Calu3 (cell line): ENCODE results near the gene SMPD3. TPM values are rescaled to one million over a fixed set of nuclear protein-coding genes. Genes with fewer than 3 reads are reported as not detected.

Experiments used
- BruUV-seq: library from RNA; stranded (reverse); fragments of 400-500 nt; replicated peaks from 2 replicates; lab custom pipeline; 2021; lab: Mats Ljungman, UMichigan
- CTCF ChIA-PET: fragments of 300-600 bp; sonication (Branson Sonifier 250); formaldehyde crosslinking; loops from one replicate; lab custom pipeline; 2022; ENCODE audit warnings: antibody characterized with exemption; lab: Charles Lee
- DNase-seq: peaks from one replicate; pipeline ENCODE4 v3.0.0; 2022
- H3K27ac Mint-ChIP-seq: one replicate; pipeline ENCODE4 v1.8.0; 2022; ENCODE audit warnings: mixed read lengths; ENCODE audit not compliant: unreplicated experiment
- H3K27me3 Mint-ChIP-seq: one replicate; pipeline ENCODE4 v1.8.0; 2022; ENCODE audit warnings: mixed read lengths; ENCODE audit not compliant: unreplicated experiment
- H3K36me3 Mint-ChIP-seq: one replicate; pipeline ENCODE4 v1.8.0; 2022; ENCODE audit warnings: mild to moderate bottlenecking, moderate library complexity, mixed read lengths; ENCODE audit not compliant: insufficient read depth, unreplicated experiment
- H3K4me1 Mint-ChIP-seq: one replicate; pipeline ENCODE4 v1.8.0; 2022; ENCODE audit warnings: mild to moderate bottlenecking, low read depth, mixed read lengths; ENCODE audit not compliant: unreplicated experiment
- H3K4me3 Mint-ChIP-seq: one replicate; pipeline ENCODE4 v1.8.0; 2022; ENCODE audit warnings: mild to moderate bottlenecking, low read depth, moderate library complexity, mixed read lengths; ENCODE audit not compliant: unreplicated experiment
- H3K9me3 Mint-ChIP-seq: one replicate; pipeline ENCODE4 v1.8.0; 2022; ENCODE audit warnings: low read depth, mixed read lengths; ENCODE audit not compliant: unreplicated experiment
- CTCF ChIP-seq: fragments of 200-600 bp; IDR thresholded peaks from one replicate; pipeline ENCODE4 v1.8.0; 2022; ENCODE audit warnings: antibody characterized with exemption; ENCODE audit not compliant: unreplicated experiment
- intact Hi-C: fragments of 100-400 bp; cut with micrococcal nuclease; formaldehyde crosslinking; loops from one replicate; pipeline ENCODE4 v1.10.0; 2022; ENCODE audit not compliant: unreplicated experiment
- total RNA-seq: library from RNA; stranded (reverse); gene quantifications from 2 replicates; pipeline ENCODE4 v1.2.3, GENCODE V29; 2022

Gene SMPD3
- total RNA-seq, 1 experiment from 2014 or later, result 0.42 TPM

GRCh38 chr16:68350813-68351350 lies 97.4 kb downstream of the SMPD3 start:
- H3K36me3 Mint-ChIP-seq, result peaks cover 38% of the 10 kb centered on the region

GRCh38 chr16:68349838-68350410 lies 98.4 kb downstream of the SMPD3 start:
- H3K4me3 Mint-ChIP-seq, result no peak overlapping the region
- H3K4me1 Mint-ChIP-seq, result no peaks in the 10 kb centered on the region
- H3K27ac Mint-ChIP-seq, result no peak overlapping the region
- DNase-seq, result no peak
- CTCF ChIA-PET, result interaction anchor here (0.5 kb wide), 1 partner anchor 281 kb away, joined by 4 read pairs; no protein-coding TSS in a partner anchor
- intact Hi-C loops, result no loop called here
- no TSS peak for BruUV-seq
- H3K36me3 Mint-ChIP-seq, result peaks cover 32% of the 10 kb centered on the region
- H3K9me3 Mint-ChIP-seq, result no peaks in the 10 kb centered on the region
- no peak for TF ChIP-seq CTCF
- H3K27me3 Mint-ChIP-seq, result no peaks in the 10 kb centered on the region

More at GRCh38 chr16:68350813-68351350, 97.4 kb downstream of the SMPD3 start:
- intact Hi-C loops, result no loop called here
- H3K4me3 Mint-ChIP-seq, result no peak overlapping the region
- no peaks in the 10 kb centered on the region for H3K27me3 Mint-ChIP-seq
- no peaks in the 10 kb centered on the region for H3K9me3 Mint-ChIP-seq
- no TSS peak for BruUV-seq
- no peak for TF ChIP-seq CTCF
- H3K4me1 Mint-ChIP-seq, result no peaks in the 10 kb centered on the region
- CTCF ChIA-PET, result interaction anchor here (0.5 kb wide), 1 partner anchor 282 kb away, joined by 4 read pairs; no protein-coding TSS in a partner anchor
- DNase-seq, result no peak
- H3K27ac Mint-ChIP-seq, result no peak overlapping the region

GRCh38 chr16:68348639-68349445 lies 99.5 kb downstream of the SMPD3 start:
- H3K9me3 Mint-ChIP-seq, result no peaks in the 10 kb centered on the region
- no TSS peak for BruUV-seq
- H3K27me3 Mint-ChIP-seq, result no peaks in the 10 kb centered on the region
- intact Hi-C loops, result no loop called here
- no peak overlapping the region for H3K4me3 Mint-ChIP-seq
- peaks cover 30% of the 10 kb centered on the region for H3K36me3 Mint-ChIP-seq
- H3K27ac Mint-ChIP-seq, result no peak overlapping the region
- H3K4me1 Mint-ChIP-seq, result no peaks in the 10 kb centered on the region
- CTCF ChIA-PET, result no interaction called here
- no peak for DNase-seq
- no peak for TF ChIP-seq CTCF

- TF ChIP-seq CTCF, result no peak
- intact Hi-C loops, result no loop called here
- no peaks in the 10 kb centered on the region for H3K9me3 Mint-ChIP-seq
- peaks cover 30% of the 10 kb centered on the region for H3K36me3 Mint-ChIP-seq
- no peak for DNase-seq
- no TSS peak for BruUV-seq
- no peak overlapping the region for H3K4me3 Mint-ChIP-seq
- H3K27ac Mint-ChIP-seq, result no peak overlapping the region
- H3K27me3 Mint-ChIP-seq, result no peaks in the 10 kb centered on the region
- H3K4me1 Mint-ChIP-seq, result no peaks in the 10 kb centered on the region
- CTCF ChIA-PET, result no interaction called here
Observed at GRCh38 chr16:68347605-68348004, 100.7 kb downstream of the SMPD3 start.
